Activated CD4-positive, CD25-positive, alpha-beta regulatory T cell treated with anti-CD3 and anti-CD28 coated beads, Interleukin-2, amount 50 U/mL, for 16 hours (primary cell): Measurements from ENCODE around the gene SLC24A1.

Experiments used
- DNase-seq: peaks from one replicate; pipeline ENCODE4 v3.0.0-alpha.2; 2020; ENCODE audit warnings: low read depth, low spot score

SLC24A1 gene

DNA sequence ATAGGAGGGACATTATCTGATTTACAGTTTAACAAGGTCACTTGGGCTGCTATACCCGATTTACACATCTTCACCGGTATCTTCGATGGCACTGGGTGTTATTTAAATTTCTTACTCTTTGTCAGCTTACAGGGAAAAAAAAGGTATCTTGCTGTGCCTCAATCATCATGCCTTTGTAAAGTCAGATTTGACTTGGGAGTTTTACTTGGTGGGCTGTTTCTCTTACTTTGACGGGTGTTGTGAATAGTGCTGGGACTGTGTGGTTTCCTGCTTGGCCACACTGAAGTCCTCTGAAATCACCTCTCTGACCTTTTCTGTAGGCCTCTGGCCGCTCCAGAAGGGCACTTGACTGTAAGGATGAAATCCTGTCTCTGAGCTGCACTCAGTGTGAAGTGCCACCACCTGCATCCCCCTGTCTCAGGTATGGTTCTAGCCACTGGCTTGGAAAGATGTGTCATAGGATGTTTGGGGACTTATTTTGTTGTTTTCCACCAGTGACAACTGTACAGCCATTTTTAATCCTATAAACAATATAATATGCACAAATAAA lies 3.1 kb upstream of the SLC24A1 start:
- no peak for DNase-seq

DNA sequence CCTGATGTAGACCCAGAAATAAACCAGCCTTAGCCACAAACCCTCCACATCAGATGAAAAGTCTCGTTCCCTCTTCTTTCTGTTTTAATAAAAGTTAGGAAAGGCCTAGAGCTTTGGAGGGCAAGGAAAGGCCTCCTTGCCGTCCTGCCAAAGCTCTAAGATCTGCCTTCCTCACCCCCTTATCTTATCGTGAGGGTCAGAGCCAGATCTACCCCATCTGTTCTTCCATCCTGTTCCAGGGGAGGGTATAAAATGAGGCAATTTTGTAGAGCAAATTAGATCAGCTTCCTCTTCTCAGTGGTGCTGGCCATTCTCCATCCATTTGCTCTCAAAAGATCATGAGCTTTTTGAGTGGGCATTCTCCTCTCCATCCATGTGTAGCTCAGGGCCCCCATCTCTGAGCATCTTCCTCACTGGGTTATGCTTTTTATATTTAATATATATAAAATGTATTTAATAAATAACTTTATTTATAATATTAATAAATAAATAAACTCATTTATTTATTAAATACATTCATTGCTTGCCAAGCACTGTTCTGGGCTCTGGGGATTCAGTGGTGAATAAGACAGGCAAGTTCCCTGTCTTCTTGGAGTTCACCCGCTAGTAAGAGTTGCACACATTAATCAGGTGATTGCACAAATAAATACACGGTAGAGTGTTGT lies 2.0 kb upstream of the SLC24A1 start:
- no peak for DNase-seq

DNA sequence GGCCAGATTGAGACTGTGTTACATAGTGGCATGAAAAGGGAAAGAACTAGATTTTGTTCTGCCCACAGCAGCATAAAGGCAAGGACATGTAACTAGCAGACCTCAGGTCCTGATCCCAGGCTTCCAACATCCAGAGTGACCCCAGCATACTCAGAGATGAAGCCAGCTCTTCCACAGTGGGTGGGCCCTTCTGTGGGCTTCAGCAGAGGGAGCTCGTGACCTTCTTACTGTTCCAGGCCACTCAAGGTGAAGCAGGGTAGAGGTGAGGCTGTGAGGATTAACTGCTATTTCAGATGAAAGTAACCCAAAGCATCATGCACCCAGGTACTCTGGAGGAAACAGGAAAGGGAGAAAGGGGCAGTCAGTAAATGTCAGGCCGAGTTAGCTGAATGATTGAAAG lies 905 bp upstream of the SLC24A1 start:
- no peak for DNase-seq

DNA sequence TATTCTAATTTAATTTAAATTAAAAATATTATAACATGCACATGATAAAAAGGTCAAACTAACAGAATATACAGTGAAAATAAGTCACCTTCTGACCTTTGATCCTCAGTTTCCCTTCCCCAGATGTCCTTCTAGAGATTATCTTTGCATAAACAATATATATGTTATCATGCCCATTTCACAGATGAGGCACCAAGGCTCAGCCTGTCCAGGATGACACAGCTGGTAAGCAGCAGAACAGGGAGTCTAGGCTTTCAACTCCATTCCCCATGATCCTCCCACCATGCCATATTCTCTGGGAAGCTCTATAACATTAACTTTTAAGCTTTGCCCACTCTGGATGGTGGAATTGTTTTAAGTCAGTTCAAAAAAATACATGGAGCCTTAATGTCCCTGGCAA lies 1.4 kb downstream of the SLC24A1 start:
- DNase-seq: no peak

DNA sequence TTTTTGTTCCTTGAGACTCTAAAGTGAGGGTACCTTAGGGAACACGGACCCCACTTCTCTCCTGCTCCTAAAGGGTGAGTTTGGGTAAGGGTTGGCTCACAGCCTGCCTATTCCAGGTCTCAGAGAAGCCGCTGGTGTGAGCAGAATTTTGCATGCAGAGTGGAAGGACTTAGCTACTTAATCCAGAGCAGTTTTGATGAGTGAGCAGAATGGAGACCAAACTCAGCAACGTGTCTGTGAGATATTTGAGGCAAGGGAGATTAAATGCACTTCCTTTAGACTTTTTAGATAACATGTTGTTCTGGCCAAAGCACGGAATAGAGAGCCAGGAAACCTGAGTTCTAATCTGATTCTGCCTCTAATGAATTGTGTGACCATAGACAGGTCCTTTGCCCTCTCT lies 5.1 kb downstream of the SLC24A1 start:
- no peak for DNase-seq

DNA sequence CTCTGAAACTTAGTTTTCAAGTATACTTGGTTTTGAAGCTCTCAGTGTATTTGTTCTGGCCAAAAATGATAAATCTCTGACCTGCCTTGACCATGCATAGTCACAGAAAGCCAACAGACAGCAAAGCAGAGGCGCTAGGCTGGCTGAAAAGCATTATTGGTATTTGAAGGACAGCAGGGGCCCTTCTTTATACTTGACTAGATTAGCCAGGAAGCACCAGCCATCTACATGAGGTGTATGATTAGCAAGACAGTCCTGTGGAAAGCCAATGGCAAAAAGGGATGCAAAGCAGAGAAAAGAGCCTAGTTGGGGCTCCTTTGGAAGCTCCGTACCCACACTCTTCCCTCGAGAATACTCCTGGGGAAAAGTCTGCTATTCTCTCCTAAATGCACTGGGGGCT lies 7.8 kb downstream of the SLC24A1 start:
- no peak for DNase-seq

DNA sequence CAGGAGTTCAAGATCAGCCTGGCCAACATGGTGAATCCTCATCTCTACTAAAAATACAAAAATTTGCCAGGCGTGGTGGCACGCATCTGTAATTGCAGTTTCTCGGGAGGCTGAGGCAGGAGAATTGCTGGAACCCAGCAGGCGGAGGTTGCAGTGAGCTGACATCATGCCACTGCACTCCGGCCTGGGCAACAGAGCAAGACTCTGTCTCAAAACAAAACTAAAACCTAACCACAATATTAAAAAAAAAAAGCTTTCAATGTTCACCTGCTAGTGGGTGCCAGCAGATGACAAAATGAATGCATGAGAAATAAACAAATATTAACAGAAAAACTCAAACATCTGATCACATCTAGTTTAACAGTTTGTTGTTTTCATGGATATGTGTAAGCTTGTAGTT lies 9.0 kb downstream of the SLC24A1 start:
- no peak for DNase-seq

DNA sequence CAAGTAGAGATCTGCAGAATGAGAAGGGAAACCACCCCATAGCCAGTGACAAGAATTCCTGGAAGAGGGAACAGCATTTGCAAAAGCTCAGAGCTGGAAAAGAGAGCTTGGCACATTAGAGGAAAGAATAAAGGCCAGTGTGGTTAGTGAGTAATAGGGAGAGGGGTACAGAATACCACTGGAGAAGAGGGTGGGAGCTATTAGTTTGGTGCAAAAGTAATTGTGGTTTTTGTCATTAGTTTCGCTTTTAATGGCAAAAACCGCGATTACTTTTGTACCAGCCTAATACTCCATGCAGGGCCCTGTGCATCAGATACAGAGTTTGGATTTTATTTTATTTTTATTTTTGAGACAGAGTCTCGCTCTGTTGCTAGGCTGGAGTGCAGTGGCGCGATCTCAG lies 9.8 kb downstream of the SLC24A1 start:
- no peak for DNase-seq

DNA sequence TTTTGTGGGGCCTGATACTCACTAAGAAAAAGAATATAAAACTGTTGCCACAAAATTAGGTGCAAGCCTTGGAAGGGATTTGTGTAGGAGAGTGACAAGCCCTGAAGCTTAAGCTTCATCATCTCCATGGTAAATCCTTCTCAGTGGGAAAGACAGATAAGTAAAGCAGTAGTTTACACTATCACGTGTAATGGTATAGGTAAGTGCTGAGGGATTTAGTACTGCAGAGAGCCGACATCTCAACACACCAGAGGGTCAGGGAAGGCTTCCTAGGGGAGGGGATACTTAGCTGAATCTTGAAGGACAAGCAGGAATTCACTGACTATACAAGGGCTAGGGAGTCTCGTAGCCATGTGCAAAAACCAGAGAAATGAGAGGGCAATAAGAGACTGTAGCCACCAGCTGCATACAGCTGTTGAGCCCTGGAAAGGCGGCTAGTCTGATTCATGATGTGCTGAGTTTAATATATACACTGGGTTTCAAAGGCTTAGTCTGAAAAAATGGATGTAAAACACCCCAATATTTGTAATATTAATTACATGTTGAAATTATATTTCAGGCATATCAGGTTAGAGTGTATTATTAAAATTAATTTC lies 11.1 kb downstream of the SLC24A1 start:
- no peak for DNase-seq

DNA sequence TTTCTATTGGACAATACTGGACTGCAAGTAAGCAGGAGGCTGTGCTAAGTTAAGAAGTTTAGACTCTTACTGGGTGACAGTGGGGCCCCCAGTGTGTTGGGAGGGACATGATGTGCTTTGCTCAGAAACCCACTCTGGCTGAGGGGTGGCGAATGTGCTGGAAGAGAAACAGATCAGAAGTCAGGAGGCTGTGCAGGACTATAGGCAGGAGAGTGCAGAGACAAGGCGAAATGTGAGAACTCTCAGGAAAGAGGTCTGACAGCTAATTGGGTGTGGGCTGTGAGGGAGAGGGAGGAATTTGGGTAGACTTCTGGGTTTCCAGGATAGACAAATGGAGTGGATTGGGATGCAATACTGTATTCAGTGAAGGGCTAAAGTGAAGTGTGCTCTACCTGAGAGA lies 12.0 kb downstream of the SLC24A1 start:
- DNase-seq: no peak

DNA sequence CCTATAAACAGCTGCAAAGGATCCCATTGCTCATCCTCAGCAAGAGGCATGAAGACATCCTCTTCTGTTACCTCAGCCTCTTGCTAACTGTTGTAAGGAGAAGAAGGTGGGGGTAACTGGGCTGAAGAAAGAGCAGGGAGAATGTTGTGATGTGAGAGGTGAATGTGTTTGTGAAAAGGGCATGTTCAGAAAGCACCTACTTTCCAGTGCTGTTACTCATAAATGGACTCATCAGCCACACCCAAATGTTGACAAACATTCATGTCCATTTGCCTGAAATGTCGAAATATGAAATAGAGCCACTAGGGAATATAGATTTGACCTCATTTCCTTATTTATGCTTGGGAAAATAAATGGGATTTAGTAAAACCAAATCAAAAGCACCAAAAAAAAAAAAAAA lies 12.6 kb downstream of the SLC24A1 start:
- DNase-seq: no peak

DNA sequence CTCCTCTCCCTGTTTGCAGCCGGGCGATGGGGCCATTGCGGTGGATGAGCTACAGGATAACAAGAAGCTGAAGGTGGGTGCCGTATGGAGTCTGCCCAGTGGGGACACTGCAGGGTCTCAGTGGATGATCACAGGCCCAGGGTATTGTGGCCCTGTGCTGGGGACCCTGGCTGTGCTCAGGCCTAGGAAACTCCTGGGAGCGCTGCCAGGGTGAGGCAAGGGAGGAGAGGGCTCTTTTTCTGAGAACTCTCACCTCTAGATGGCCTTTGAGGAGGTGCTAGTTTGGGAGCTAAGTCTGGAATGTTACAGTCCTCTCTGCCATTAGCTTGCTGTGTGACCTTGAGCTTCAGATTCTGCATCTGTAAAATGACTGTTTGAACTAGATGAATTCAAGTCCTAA lies 16.4 kb downstream of the SLC24A1 start:
- no peak for DNase-seq

DNA sequence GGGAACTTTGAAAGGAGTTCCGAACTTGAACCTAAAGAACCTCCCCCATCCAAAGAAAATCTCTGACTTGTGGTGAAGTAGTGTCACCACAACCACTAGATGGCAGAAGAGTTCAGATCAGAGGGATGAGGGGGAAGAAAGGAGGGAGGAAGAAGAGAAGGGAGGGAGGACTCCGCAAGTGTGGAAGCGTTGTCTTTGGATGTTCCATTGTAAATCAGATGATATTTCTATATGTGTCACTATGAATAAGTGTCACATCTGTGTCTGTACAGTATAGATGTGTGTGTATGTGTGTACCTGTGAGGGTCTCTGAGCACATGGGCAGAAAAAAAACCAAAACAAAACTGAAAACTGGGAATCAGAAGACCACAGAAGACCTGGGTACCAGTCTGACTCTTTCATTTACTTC lies 16.9 kb downstream of the SLC24A1 start:
- peak; percentile 7 for DNase-seq

DNA sequence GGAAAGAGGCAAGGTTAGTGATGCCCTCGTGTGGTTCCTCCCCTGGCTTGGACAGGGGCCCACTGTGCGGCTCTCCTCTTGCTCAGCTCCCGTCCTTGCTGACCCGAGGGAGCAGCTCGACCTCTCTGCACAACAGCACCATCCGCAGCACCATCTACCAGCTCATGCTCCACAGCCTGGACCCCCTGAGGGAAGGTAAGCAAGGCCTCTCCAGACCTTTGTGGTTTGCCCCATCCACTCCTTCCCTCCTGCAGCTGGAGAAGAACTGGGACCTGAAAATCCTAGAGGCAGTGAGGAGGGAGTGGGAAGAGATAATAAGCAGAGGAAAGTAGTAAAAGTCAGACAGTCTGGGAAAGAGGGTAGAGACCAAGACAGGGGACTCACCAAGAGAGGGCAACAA lies 17.8 kb downstream of the SLC24A1 start:
- DNase-seq: no peak

DNA sequence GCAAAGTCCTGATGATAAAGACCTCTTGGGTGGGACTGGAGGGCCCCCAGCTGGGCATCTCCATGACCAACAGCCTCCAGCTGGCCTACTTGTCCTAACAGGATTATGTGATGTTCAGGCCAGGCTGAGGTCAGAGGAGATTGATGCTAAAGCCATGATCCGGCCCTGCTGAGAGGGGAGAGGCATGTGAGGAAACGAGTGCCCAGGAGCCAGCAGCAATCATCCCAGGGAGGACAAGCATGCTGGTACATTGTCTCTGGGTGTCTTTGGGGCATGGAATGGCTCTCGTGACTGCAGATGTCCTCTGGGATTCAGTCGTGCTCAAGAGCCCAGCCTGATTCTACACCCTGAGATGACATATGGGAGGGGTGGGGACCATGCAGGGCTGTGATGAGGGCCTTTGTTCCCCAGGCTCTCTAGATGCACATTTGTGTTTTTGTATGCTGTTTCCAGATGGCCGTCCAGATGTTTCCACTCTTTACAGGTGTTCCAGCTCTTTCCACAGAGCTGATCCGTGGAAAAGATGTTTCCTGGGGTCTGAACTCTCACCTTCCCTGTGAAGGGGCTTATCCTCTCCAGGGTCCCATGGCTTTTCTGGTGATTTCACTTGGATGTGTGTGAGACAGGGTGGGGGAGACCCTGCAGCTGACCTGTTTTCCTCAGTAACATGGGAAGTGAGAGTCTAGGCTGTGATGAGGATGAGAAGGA lies 20.2 kb downstream of the SLC24A1 start:
- DNase-seq: no peak

DNA sequence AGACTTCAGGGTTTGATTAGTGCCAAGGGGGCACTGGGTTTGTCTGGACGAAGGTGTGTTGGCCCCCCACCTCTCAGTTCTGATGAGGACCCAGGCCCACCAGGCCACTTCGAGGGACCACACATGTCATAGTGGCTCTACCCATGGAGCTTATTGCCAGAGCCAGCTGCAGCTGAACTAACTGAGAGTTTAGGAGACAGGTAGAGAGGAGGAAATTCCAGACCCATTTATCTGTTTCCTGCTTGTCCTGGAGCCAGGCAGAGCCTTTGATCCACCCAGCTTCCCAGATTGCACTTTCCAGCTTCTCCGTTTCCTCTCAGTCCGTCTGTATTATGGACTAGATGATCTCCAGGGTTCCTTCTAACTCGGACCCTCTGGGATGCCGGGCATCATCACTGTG lies 20.9 kb downstream of the SLC24A1 start:
- no peak for DNase-seq

DNA sequence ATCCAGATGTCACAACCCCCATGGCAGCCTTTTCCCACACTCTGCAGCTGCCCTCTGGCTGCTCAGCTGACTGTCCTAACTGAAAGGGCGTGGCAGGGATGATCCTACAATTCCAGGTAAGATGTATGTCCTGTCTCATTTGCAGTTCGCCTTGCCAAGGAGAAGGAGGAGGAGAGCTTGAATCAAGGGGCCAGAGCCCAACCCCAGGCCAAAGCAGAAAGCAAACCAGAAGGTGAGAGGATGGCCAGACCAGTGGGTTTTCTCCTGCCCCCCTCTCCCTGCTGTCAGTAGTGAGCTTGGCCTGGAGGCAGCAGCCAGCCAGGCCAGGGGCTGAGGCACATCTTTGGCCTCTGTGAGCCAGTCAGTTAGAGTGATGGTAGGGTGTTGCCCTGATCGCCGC lies 22.5 kb downstream of the SLC24A1 start:
- DNase-seq: no peak

DNA sequence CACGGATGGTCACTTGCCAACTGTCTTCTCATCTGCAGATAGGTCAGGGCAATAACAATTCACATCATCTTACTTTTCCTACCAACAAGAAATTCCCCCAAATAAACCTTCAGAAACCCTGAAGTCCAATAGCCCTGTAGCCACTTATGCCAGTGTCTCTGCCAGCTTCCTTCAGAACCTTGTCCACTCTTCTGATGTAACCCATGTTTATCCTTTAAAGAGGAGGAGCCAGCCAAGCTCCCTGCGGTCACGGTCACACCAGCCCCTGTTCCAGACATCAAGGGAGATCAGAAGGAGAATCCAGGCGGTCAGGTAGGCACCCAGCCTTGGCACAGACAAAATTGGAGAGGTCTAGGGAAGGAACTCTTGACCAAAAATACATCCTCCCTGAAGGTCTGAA lies 23.7 kb downstream of the SLC24A1 start:
- no peak for DNase-seq

DNA sequence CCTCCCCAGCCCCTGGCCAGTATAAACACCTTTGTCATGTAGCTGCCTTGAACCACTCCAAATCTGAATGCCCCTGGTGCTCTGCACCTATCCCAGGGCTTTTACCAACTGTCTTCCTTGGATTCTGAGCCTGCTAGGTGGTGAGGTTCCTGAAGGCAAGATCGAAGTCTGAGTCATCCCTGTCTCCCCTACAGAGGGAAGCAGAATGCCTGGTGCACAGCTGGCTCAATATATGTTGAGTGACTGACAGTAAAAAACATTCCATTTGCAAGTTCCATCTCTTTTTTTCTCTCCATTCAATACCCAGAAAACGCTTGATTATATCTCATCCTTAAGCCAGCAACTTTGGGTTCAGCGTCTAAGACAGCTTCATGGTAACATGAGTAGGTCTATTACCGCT lies 24.7 kb downstream of the SLC24A1 start:
- no peak for DNase-seq

DNA sequence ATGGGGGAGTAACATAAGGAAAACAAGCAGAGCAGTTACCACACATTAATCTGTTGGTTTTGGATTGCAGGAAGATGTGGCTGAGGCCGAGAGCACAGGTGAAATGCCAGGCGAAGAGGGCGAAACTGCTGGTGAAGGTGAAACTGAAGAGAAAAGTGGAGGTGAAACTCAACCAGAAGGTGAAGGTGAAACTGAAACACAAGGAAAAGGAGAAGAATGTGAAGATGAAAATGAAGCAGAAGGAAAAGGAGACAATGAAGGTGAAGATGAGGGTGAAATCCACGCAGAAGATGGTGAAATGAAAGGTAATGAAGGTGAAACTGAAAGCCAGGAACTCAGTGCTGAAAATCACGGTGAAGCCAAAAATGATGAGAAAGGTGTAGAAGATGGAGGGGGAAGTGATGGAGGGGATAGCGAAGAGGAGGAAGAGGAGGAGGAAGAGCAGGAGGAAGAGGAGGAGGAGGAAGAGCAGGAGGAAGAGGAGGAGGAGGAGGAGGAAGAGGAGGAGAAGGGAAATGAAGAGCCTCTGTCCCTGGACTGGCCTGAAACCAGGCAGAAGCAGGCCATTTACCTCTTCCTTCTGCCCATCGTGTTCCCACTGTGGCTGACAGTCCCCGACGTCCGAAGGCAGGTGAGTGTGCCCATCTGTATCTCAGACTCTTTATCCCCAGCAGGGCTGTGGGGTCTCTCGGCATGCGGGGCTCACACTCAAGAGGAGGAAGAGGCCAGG lies 28.7 kb downstream of the SLC24A1 start:
- no peak for DNase-seq

DNA sequence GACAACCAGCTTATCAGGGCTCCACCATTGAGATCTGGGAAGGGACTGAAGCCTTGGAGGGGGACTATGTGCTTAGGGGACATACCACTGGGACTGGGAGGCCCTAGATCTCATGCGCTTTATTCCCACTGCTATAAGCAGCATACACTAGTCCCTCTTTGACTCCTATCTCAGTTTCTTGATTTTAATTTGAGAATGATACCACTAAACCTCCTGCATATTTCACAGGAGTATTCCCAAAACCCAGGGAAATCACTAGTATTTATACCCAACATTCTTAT lies 29.2 kb downstream of the SLC24A1 start:
- DNase-seq: no peak
